ENCODE data around the gene SEZ6L.

SEZ6L gene

GRCh38 chr22:26169315-26170111 is at the start of gene SEZ6L:
TSS of gene SEZ6L (plus strand) at chr22:26169462. CDS start at chr22:26169670, 208 bp downstream.
- no peaks in the 10 kb centered on the region for H3K9me3 ChIP-seq (ENCODE audit: control insufficient read depth, insufficient read depth, low read length)
- WGBS (ENCODE audit: insufficient coverage, insufficient read length): no CpG with 5 or more reads among the region's 92 CpGs
- peaks cover 11% of the 10 kb centered on the region for H3K27me3 ChIP-seq (ENCODE audit: control insufficient read depth, insufficient read depth, low read length)
- peak within 1 kb of the TSS; percentile 57 for H3K4me3 ChIP-seq (ENCODE audit: low read length)
- no peaks in the 10 kb centered on the region for H3K4me1 ChIP-seq (ENCODE audit: control insufficient read depth, insufficient read depth, low read length)
- no peak within 1 kb of the TSS for H3K27ac ChIP-seq (ENCODE audit: low read length)
- DNase-seq (ENCODE audit: low read depth, low spot score): no peak
- no peaks in the 10 kb centered on the region for H3K36me3 ChIP-seq (ENCODE audit: control insufficient read depth, insufficient read depth, low read length)

- Histone ChIP-seq H3K9me3 (ENCODE audit: control insufficient read depth, insufficient read depth, low read length) (no peaks in the 10 kb centered on the region), H3K4me3 (ENCODE audit: low read length) (no peak overlapping the region), H3K27me3 (ENCODE audit: control insufficient read depth, insufficient read depth, low read length) (no peaks in the 10 kb centered on the region), H3K36me3 (ENCODE audit: control insufficient read depth, insufficient read depth, low read length) (no peaks in the 10 kb centered on the region), H3K27ac (ENCODE audit: low read length) (no peak overlapping the region), H3K4me1 (ENCODE audit: control insufficient read depth, insufficient read depth, low read length) (no peaks in the 10 kb centered on the region; the same call in 1 of the 2 replicates)
- no peak for DNase-seq (ENCODE audit: low read depth, low spot score)
- WGBS (ENCODE audit: insufficient coverage, insufficient read length): no CpG with 5 or more reads among the region's 4 CpGs
Measured at GRCh38 chr22:26122920-26123468, 46.3 kb upstream of the SEZ6L start.

- Histone ChIP-seq H3K9me3 (ENCODE audit: control insufficient read depth, insufficient read depth, low read length) (no peaks in the 10 kb centered on the region), H3K4me1 (ENCODE audit: control insufficient read depth, insufficient read depth, low read length) (no peaks in the 10 kb centered on the region), H3K4me3 (ENCODE audit: low read length) (no peak overlapping the region), H3K36me3 (ENCODE audit: control insufficient read depth, insufficient read depth, low read length) (no peaks in the 10 kb centered on the region), H3K27ac (ENCODE audit: low read length) (no peak overlapping the region), H3K27me3 (ENCODE audit: control insufficient read depth, insufficient read depth, low read length) (no peaks in the 10 kb centered on the region)
- DNase-seq (ENCODE audit: low read depth, low spot score): no peak
- WGBS (ENCODE audit: insufficient coverage, insufficient read length): no CpG with 5 or more reads among the region's 10 CpGs
Measured at GRCh38 chr22:26124991-26125725, 44.1 kb upstream of the SEZ6L start.

GRCh38 chr22:26127126-26127525 is 42.1 kb upstream of the SEZ6L start:
- no peak for DNase-seq (ENCODE audit: low read depth, low spot score)
- Histone ChIP-seq H3K36me3 (ENCODE audit: control insufficient read depth, insufficient read depth, low read length) (no peaks in the 10 kb centered on the region), H3K27me3 (ENCODE audit: control insufficient read depth, insufficient read depth, low read length) (no peaks in the 10 kb centered on the region), H3K4me3 (ENCODE audit: low read length) (no peak overlapping the region), H3K9me3 (ENCODE audit: control insufficient read depth, insufficient read depth, low read length) (no peaks in the 10 kb centered on the region), H3K4me1 (ENCODE audit: control insufficient read depth, insufficient read depth, low read length) (no peaks in the 10 kb centered on the region), H3K27ac (ENCODE audit: low read length) (no peak overlapping the region)
- no CpG with 5 or more reads among the region's 5 CpGs for WGBS (ENCODE audit: insufficient coverage, insufficient read length)

- Histone ChIP-seq H3K36me3 (ENCODE audit: control insufficient read depth, insufficient read depth, low read length) (no peaks in the 10 kb centered on the region), H3K4me1 (ENCODE audit: control insufficient read depth, insufficient read depth, low read length) (no peaks in the 10 kb centered on the region)
- no CpG with 5 or more reads among the region's 4 CpGs for WGBS (ENCODE audit: insufficient coverage, insufficient read length)
Measured at GRCh38 chr22:26127556-26127955, 41.7 kb upstream of the SEZ6L start.

GRCh38 chr22:26131589-26132154 is 37.6 kb upstream of the SEZ6L start:
- WGBS (ENCODE audit: insufficient coverage, insufficient read length): no CpG with 5 or more reads among the region's 10 CpGs
- H3K4me3 ChIP-seq (ENCODE audit: low read length): no peak overlapping the region
- no peaks in the 10 kb centered on the region; the same call in 1 of the 2 replicates for H3K27me3 ChIP-seq (ENCODE audit: control insufficient read depth, insufficient read depth, low read length)
- H3K36me3 ChIP-seq (ENCODE audit: control insufficient read depth, insufficient read depth, low read length): no peaks in the 10 kb centered on the region
- H3K4me1 ChIP-seq (ENCODE audit: control insufficient read depth, insufficient read depth, low read length): no peaks in the 10 kb centered on the region
- H3K9me3 ChIP-seq (ENCODE audit: control insufficient read depth, insufficient read depth, low read length): no peaks in the 10 kb centered on the region
- no peak overlapping the region for H3K27ac ChIP-seq (ENCODE audit: low read length)
- no peak for DNase-seq (ENCODE audit: low read depth, low spot score)

More at GRCh38 chr22:26127556-26127955, 41.7 kb upstream of the SEZ6L start:
- H3K27ac ChIP-seq (ENCODE audit: low read length): no peak overlapping the region
- DNase-seq (ENCODE audit: low read depth, low spot score): no peak
- no peaks in the 10 kb centered on the region for H3K9me3 ChIP-seq (ENCODE audit: control insufficient read depth, insufficient read depth, low read length)
- no peaks in the 10 kb centered on the region for H3K27me3 ChIP-seq (ENCODE audit: control insufficient read depth, insufficient read depth, low read length)
- H3K4me3 ChIP-seq (ENCODE audit: low read length): no peak overlapping the region

- peak; percentile 9 for DNase-seq (ENCODE audit: low read depth, low spot score)
- Histone ChIP-seq H3K9me3 (ENCODE audit: control insufficient read depth, insufficient read depth, low read length) (no peaks in the 10 kb centered on the region), H3K4me3 (ENCODE audit: low read length) (no peak overlapping the region), H3K27ac (ENCODE audit: low read length) (no peak overlapping the region), H3K36me3 (ENCODE audit: control insufficient read depth, insufficient read depth, low read length) (no peaks in the 10 kb centered on the region), H3K27me3 (ENCODE audit: control insufficient read depth, insufficient read depth, low read length) (no peaks in the 10 kb centered on the region; the same call in 1 of the 2 replicates), H3K4me1 (ENCODE audit: control insufficient read depth, insufficient read depth, low read length) (no peaks in the 10 kb centered on the region)
- 100% methylated on average over 2 of the region's 7 CpGs for WGBS (ENCODE audit: insufficient coverage, insufficient read length)
Measured at GRCh38 chr22:26134654-26135330, 34.5 kb upstream of the SEZ6L start.

- no CpG with 5 or more reads among the region's 2 CpGs for WGBS (ENCODE audit: insufficient coverage, insufficient read length)
- Histone ChIP-seq H3K4me1 (ENCODE audit: control insufficient read depth, insufficient read depth, low read length) (no peaks in the 10 kb centered on the region), H3K27me3 (ENCODE audit: control insufficient read depth, insufficient read depth, low read length) (no peaks in the 10 kb centered on the region; the same call in 1 of the 2 replicates), H3K36me3 (ENCODE audit: control insufficient read depth, insufficient read depth, low read length) (no peaks in the 10 kb centered on the region), H3K27ac (ENCODE audit: low read length) (no peak overlapping the region), H3K4me3 (ENCODE audit: low read length) (no peak overlapping the region), H3K9me3 (ENCODE audit: control insufficient read depth, insufficient read depth, low read length) (no peaks in the 10 kb centered on the region)
- no peak for DNase-seq (ENCODE audit: low read depth, low spot score)
Measured at GRCh38 chr22:26135806-26136205, 33.5 kb upstream of the SEZ6L start.

GRCh38 chr22:26139310-26139709 is 30.0 kb upstream of the SEZ6L start:
- Histone ChIP-seq H3K9me3 (ENCODE audit: control insufficient read depth, insufficient read depth, low read length) (no peaks in the 10 kb centered on the region), H3K27ac (ENCODE audit: low read length) (no peak overlapping the region), H3K4me3 (ENCODE audit: low read length) (no peak overlapping the region), H3K4me1 (ENCODE audit: control insufficient read depth, insufficient read depth, low read length) (no peaks in the 10 kb centered on the region), H3K36me3 (ENCODE audit: control insufficient read depth, insufficient read depth, low read length) (no peaks in the 10 kb centered on the region), H3K27me3 (ENCODE audit: control insufficient read depth, insufficient read depth, low read length) (no peaks in the 10 kb centered on the region; the same call in 1 of the 2 replicates)
- DNase-seq (ENCODE audit: low read depth, low spot score): no peak
- no CpG with 5 or more reads among the region's 4 CpGs for WGBS (ENCODE audit: insufficient coverage, insufficient read length)

GRCh38 chr22:26141831-26142230 is 27.4 kb upstream of the SEZ6L start:
- no peaks in the 10 kb centered on the region for H3K9me3 ChIP-seq (ENCODE audit: control insufficient read depth, insufficient read depth, low read length)
- no CpG with 5 or more reads among the region's 4 CpGs for WGBS (ENCODE audit: insufficient coverage, insufficient read length)
- no peak overlapping the region for H3K4me3 ChIP-seq (ENCODE audit: low read length)
- no peaks in the 10 kb centered on the region for H3K36me3 ChIP-seq (ENCODE audit: control insufficient read depth, insufficient read depth, low read length)
- H3K27ac ChIP-seq (ENCODE audit: low read length): no peak overlapping the region
- no peaks in the 10 kb centered on the region; the same call in 1 of the 2 replicates for H3K27me3 ChIP-seq (ENCODE audit: control insufficient read depth, insufficient read depth, low read length)
- DNase-seq (ENCODE audit: low read depth, low spot score): no peak
- no peaks in the 10 kb centered on the region for H3K4me1 ChIP-seq (ENCODE audit: control insufficient read depth, insufficient read depth, low read length)

Measured in iPS DF 6.9 (cell line).